B cell (primary cell): ENCODE results near the gene TBC1D1. TPM values are rescaled to one million over a fixed set of nuclear protein-coding genes. Genes with fewer than 3 reads are reported as not detected.

ENCODE experiments used
- ATAC-seq: fragments of 200-7000 bp; cut with Tn5 transposase; one replicate; pipeline ENCODE4 v1.10.0; 2021; ENCODE audit warnings: low read depth, mild to moderate bottlenecking, moderate number of reproducible peaks, moderate library complexity
- CTCF ChIA-PET: fragments of 350-600 bp; sonication (Branson Sonifier 250); formaldehyde crosslinking; loops from one replicate; lab custom pipeline; 2021; ENCODE audit warnings: antibody characterized with exemption, inconsistent platforms; lab: Charles Lee
- POLR2A ChIA-PET: fragments of 350-600 bp; sonication (Branson Sonifier 250); formaldehyde crosslinking; loops from one replicate; lab custom pipeline; 2021; ENCODE audit warnings: antibody characterized with exemption; lab: Charles Lee
- DNase-seq: peaks from one replicate; pipeline ENCODE4 v3.0.0; 2013
- H2AFZ ChIP-seq: 2 replicates; pipeline ENCODE4 v1.6.1; 2012; ENCODE audit warnings: mild to moderate bottlenecking, low read depth, low read length; ENCODE audit not compliant: insufficient read depth, poor library complexity, severe bottlenecking
- H3K27ac ChIP-seq, 2 donors: 1 replicate in 1 of 2; 2 replicates in 1 of 2; pipeline ENCODE4 v1.5.1; 2012 to 2013; ENCODE audit warnings: low read length in 2 of 2, mild to moderate bottlenecking in 2 of 2, moderate library complexity in 1 of 2
- H3K27me3 ChIP-seq, 4 experiments: fragments of 200-600 bp in 1 of 4; sonication (generic) in 1 of 4; replicated peaks in 1 of 4; 1 replicate in 2 of 4; 2 replicates in 2 of 4; pipeline versions ENCODE4 v1.6.1 to v1.7.0; 2013 to 2016; ENCODE audit warnings: low read length in 3 of 4, mild to moderate bottlenecking in 2 of 4, mixed read lengths in 1 of 4, moderate library complexity in 1 of 4; ENCODE audit not compliant: insufficient read depth in 4 of 4, control insufficient read depth in 3 of 4; ENCODE audit errors: control extremely low read depth in 1 of 4
- H3K36me3 ChIP-seq, 2 experiments: replicated peaks in 1 of 2; 1 replicate in 1 of 2; 2 replicates in 1 of 2; pipeline versions ENCODE4 v1.6.1 to v1.7.1; 2013; ENCODE audit warnings: low read length in 1 of 2; ENCODE audit not compliant: insufficient read depth in 2 of 2, control insufficient read depth in 1 of 2; ENCODE audit errors: control extremely low read depth in 1 of 2, extremely low read depth in 1 of 2
- H3K4me1 ChIP-seq, 2 donors: fragments of 200-600 bp in 1 of 2; sonication (generic) in 1 of 2; 1 replicate in 1 of 2; 2 replicates in 1 of 2; pipeline versions ENCODE4 v1.5.1 to v1.6.1; 2013 to 2017; ENCODE audit warnings: low read length in 2 of 2; ENCODE audit not compliant: control insufficient read depth in 2 of 2, insufficient read depth in 2 of 2
- H3K4me2 ChIP-seq: replicated peaks from 2 replicates; pipeline ENCODE3; 2012; ENCODE audit warnings: mild to moderate bottlenecking, low read depth, low read length; ENCODE audit not compliant: poor library complexity, severe bottlenecking
- H3K4me3 ChIP-seq, 5 experiments: fragments of 200-600 bp in 1 of 5; sonication (generic) in 1 of 5; 1 replicate in 3 of 5; 2 replicates in 2 of 5; pipeline versions ENCODE4 v1.5.1 to v1.7.0; 2011 to 2016; ENCODE audit warnings: low read length in 4 of 5, mild to moderate bottlenecking in 4 of 5, low read depth in 2 of 5, control low read depth in 1 of 5, moderate library complexity in 1 of 5; ENCODE audit not compliant: insufficient read depth in 1 of 5; ENCODE audit errors: control extremely low read depth in 1 of 5, extremely low read depth in 1 of 5
- H3K79me2 ChIP-seq: fragments of 200-600 bp; sonication (generic); one replicate; pipeline ENCODE4 v1.6.0; 2016; ENCODE audit warnings: low read length; ENCODE audit not compliant: control insufficient read depth, insufficient read depth
- H3K9ac ChIP-seq: fragments of 200-600 bp; sonication (generic); 2 replicates; pipeline ENCODE4 v1.6.1; 2017; ENCODE audit warnings: mild to moderate bottlenecking, low read length, moderate library complexity
- H3K9me3 ChIP-seq, 3 donors: one replicate each; pipeline versions ENCODE4 v1.6.1 to v1.7.1; 2013; ENCODE audit warnings: low read length in 2 of 3; ENCODE audit not compliant: control insufficient read depth in 2 of 3, insufficient read depth in 1 of 3; ENCODE audit errors: control extremely low read depth in 1 of 3
- H4K20me1 ChIP-seq: 2 replicates; pipeline ENCODE4 v1.6.0; 2012; ENCODE audit warnings: mild to moderate bottlenecking, low read length; ENCODE audit not compliant: insufficient read depth, control insufficient read depth, poor library complexity, severe bottlenecking
- H3K27ac Mint-ChIP-seq: one replicate; pipeline ENCODE4 v1.8.0; 2021; ENCODE audit warnings: mixed read lengths
- H3K27me3 Mint-ChIP-seq: one replicate; pipeline ENCODE4 v1.8.0; 2021; ENCODE audit warnings: mixed read lengths
- H3K4me1 Mint-ChIP-seq: one replicate; pipeline ENCODE4 v1.8.0; 2021; ENCODE audit warnings: mixed read lengths
- H3K4me3 Mint-ChIP-seq: one replicate; pipeline ENCODE4 v1.8.0; 2021; ENCODE audit warnings: mixed read lengths
- H3K9me3 Mint-ChIP-seq: one replicate; pipeline ENCODE4 v1.8.0; 2022; ENCODE audit warnings: mixed read lengths; ENCODE audit not compliant: insufficient read depth
- CTCF ChIP-seq: fragments of 200-600 bp; IDR thresholded peaks from one replicate; pipeline ENCODE4 v1.8.0; 2022; ENCODE audit warnings: antibody characterized with exemption, mild to moderate bottlenecking
- EZH2 ChIP-seq: IDR thresholded peaks from 2 replicates; pipeline ENCODE4 v1.6.1; 2012; ENCODE audit warnings: borderline replicate concordance, low read depth, mild to moderate bottlenecking, moderate library complexity, low read length; ENCODE audit not compliant: insufficient read depth, poor library complexity, severe bottlenecking
- WGBS: methylation state at CpG from one replicate; pipeline ENCODE4 v1.1.5; 2013; ENCODE audit warnings: missing lambda C conversion rate; ENCODE audit not compliant: insufficient coverage; 5-methylcytosine and 5-hydroxymethylcytosine counted together
- intact Hi-C: fragments of 100-400 bp; cut with micrococcal nuclease; formaldehyde crosslinking; loops from one replicate; pipeline ENCODE4 v1.10.0; 2022
- polyA plus RNA-seq: library from polyadenylated mRNA; depleted of rRNA; stranded (reverse); fragments of >200 nt; gene quantifications from 2 replicates; pipeline ENCODE4 v1.2.3, GENCODE V29; 2012
- total RNA-seq, 2 donors: library from RNA; stranded (reverse); fragments of 120-200 nt in 1 of 2; gene quantifications; 1 replicate in 1 of 2; 2 replicates in 1 of 2; pipeline versions ENCODE4 v1.2.3 to v1.2.4, GENCODE V29; 2013 to 2022

TBC1D1 gene
- total and polyA plus RNA-seq, 2 donors (not counting 1 experiment from before 2014, with no cell fraction given): 88.2 to 98.7 TPM

- no peaks in the 10 kb centered on the region for H3K79me2 ChIP-seq
- 14% methylated on average over 9 of the region's 11 CpGs for WGBS
- CTCF ChIA-PET: interaction anchor here (0.8 to 10.7 kb wide), 13 partner anchors 23 to 605 kb away, joined by 3 to 297 read pairs (median 8); partner anchors contain the start of gene TLR10
- H3K9ac ChIP-seq: no peak overlapping the region
- intact Hi-C loops: loop anchor here (5.0 kb wide), 3 partner anchors 46 to 959 kb away; no protein-coding TSS in a partner anchor
- peaks cover 16% of the 10 kb centered on the region for H3K27me3 Mint-ChIP-seq
- peaks cover 32% of the 10 kb centered on the region for H3K4me1 Mint-ChIP-seq
- no peaks in the 10 kb centered on the region for H4K20me1 ChIP-seq
- DNase-seq: peak; percentile 52
- peak overlapping the region; percentile 48 for H3K4me3 Mint-ChIP-seq
- POLR2A ChIA-PET: interaction anchor here (0.8 kb wide), 1 partner anchor 604 kb away, joined by 3 read pairs; no protein-coding TSS in a partner anchor
- H3K36me3 ChIP-seq: no peaks in the 10 kb centered on the region
- H3K9me3 Mint-ChIP-seq: no peaks in the 10 kb centered on the region
- H3K4me2 ChIP-seq: peak overlapping the region; percentile 41
- no peak overlapping the region for H3K27ac ChIP-seq
- peak; percentile 45 for ATAC-seq
- TF ChIP-seq CTCF: no peak
- TF ChIP-seq EZH2: no peak
- peak overlapping the region; percentile 42 for H2AFZ ChIP-seq
- H3K27ac Mint-ChIP-seq: no peak overlapping the region
- H3K9me3 ChIP-seq: no peaks in the 10 kb centered on the region
- H3K4me1 ChIP-seq: peaks cover 28 to 36% of the 10 kb centered on the region in 2 donors
- peaks cover 0 to 10% (median 1%) of the 10 kb centered on the region in 4 experiments for H3K27me3 ChIP-seq
- H3K4me3 ChIP-seq: no peak overlapping the region
These were observed 286.9 kb downstream of the TBC1D1 start for GRCh38 chr4:38177641-38178391.
